HG03108 (cell line): Measurements from ENCODE around the gene BAZ1A.
"Not testable (repeated sequence)": the region's sequence is repeated elsewhere in the genome, so short reads cannot be mapped to it uniquely, and the experiment has no call there.

Experiments used
- ATAC-seq: cut with Tn5 transposase; IDR thresholded peaks from one replicate; pipeline ENCODE4 v1.9.1; 2021; ENCODE audit warnings: moderate library complexity; ENCODE audit not compliant: unreplicated experiment

BAZ1A gene

GRCh38 chr14:34792598-34792997 lies 82.6 kb downstream of the BAZ1A start:
- ATAC-seq: no peak

DNA sequence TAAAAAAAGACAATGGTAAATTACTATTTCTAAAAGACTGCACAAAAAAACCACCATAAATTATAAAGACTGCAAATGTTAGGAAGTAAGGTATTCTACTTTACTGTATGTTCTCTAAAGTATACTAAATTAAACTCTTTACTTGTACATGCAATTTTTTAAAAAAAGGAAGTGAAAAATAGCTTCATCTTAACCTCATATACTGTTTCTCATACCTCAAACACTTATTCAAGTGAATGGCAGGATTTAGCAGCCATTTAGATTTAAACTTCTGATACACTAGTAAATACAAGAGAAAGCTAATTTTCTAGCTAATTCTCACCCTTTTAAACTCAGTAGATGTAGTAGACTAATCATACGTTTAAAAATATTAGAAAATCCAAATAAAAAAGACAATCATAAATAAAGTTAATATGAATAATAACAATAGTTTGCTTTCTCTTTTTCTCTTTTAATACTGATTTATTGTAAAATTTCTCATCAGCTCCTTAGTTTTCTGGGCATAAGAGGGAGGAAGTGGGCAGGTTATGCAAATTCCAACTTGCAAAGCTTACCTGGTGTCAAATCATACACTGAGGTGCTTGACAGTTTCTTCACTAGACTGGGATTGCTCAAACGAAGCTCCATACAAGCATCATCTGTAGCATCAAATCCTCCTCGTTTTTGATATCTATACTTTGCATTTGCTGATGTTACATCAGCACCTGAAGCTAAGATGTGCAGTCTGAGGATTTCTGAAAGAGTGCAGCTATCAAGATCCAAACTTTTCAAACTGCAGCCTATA lies 89.7 kb downstream of the BAZ1A start:
- no peak for ATAC-seq

GRCh38 chr14:34782031-34782430 lies 93.1 kb downstream of the BAZ1A start:
- no peak for ATAC-seq

- ATAC-seq: no peak
Measured at GRCh38 chr14:34781242-34781641, 93.9 kb downstream of the BAZ1A start.

DNA sequence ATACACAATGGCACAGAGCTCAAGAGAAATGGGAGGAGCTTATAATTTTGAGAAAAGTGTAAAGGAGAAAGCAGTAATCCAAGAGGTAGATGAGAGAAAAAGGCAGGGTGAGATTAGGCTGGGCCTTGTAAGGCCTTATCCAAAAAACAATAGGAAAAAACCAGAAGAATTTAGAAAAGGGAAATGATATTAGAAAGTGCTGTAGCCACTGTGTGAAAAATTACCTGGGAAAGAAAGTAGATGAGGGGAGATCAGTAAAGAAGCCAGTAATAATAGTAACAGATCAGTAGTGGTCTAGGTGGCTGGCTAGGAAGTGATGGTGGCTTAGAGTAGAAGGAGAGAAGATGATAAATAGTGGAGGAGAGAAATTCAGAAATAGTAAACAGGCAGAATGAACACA lies 94.5 kb downstream of the BAZ1A start:
- ATAC-seq: no peak

- no peak for ATAC-seq
Measured at GRCh38 chr14:34778744-34779143, 96.4 kb downstream of the BAZ1A start.

- ATAC-seq: no peak
Measured at GRCh38 chr14:34776611-34777010, 98.5 kb downstream of the BAZ1A start.

DNA sequence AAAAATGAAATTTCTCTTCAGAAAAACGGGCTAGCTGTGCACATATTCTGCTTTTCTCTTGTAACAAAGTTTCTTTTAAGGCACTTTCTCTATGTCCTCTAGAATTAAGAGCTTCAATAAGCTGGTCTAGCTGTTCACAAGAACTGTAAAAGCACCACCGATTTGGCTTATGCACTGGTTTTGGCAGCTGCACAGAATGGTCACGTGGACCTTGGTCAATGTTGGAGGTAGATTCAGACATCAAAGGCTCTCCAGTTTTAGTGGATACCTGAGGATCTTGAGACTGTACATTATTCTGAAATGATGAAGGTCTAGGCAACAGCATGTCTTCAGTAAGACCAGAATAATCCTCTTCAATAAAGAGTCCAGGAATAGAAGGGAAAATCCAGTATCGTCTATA lies 99.2 kb downstream of the BAZ1A start:
- no peak for ATAC-seq

- no peak for ATAC-seq
Measured at GRCh38 chr14:34775342-34775741, 99.8 kb downstream of the BAZ1A start.

DNA sequence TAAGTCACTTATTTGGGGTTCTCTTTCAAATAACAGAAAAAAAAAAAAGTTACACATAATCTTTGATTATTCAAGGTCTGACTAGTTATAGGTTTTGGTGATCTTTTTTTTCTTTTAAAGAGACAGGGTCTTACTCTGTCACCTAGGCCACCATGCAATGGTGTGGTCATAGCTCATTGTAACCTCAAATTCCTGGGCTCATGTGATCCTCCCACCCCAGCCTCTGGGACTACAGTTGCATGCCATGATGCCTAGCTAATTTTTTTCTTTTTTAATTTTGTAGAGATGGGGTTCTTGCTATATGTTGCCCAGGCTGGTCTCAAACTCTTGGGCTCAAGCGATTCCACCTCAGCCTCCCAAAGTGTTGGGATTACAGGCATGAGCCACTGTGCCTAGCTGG lies 104.3 kb downstream of the BAZ1A start:
- ATAC-seq: no peak

DNA sequence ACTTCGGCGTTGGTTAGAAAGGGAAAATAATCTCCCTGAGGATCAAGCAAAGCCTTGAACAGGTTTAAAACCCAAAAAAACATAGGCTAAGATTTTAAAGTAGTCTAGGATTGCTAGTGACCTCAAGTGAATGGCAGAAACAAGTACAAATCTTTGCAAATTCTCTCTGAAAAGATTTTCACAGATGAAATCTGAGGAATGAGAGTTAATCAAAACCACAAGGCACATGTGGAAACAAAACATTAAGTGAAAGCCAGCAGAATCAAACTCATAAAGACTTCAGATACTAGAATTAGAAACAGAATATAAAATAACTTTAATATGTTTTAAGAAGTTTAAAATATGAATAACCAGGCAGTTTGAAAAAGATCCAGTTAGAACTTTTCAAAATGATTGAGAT lies 108.6 kb downstream of the BAZ1A start:
- no peak for ATAC-seq

DNA sequence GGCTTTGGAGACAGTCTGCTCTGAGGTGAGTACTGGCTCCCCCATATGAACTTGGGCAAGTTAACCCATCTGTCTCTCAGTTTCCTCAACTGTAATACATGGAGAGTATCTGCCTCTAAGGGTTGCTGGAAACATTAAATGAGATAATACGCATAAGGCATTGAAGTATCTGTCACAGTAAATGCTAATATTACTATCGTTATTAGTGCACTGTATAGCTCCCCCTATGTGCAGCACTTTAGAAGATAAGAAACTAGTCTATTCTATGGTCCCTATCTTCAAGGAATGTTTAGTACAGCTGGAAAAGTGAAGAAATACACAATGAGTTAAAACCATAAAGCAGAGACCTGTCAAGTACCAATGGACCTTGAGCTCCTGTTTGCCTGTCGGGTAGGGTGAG lies 109.1 kb downstream of the BAZ1A start:
- no peak for ATAC-seq

GRCh38 chr14:34755215-34755614 lies 119.9 kb downstream of the BAZ1A start:
- ATAC-seq: no peak

- ATAC-seq: no peak
Measured at GRCh38 chr14:34754687-34755086, 120.5 kb downstream of the BAZ1A start.

GRCh38 chr14:34750670-34751069 lies 124.5 kb downstream of the BAZ1A start:
- ATAC-seq: no peak

DNA sequence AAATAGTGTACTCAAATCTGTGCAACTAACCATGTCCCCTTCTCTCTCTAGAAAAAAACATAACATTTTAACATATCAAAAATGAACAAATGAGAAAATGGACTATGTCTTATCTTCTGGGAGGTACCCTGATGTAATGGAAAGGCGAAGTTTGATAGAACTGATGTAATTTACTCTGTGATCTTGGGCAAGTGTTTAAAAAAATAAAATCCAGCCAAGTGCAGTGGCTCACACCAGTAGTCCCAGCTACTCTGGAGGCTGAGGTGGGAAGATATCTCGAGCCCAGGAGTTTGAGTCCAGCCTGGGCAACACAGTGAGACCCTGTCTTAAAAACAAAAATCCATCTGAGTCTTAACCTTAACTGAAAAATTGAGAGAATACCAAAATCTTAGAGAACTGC lies 124.9 kb downstream of the BAZ1A start:
- ATAC-seq: no peak

GRCh38 chr14:34749408-34749807 lies 125.8 kb downstream of the BAZ1A start:
- no peak for ATAC-seq

GRCh38 chr14:34742270-34743115 lies 132.7 kb downstream of the BAZ1A start:
- no peak for ATAC-seq

- ATAC-seq: no peak
Measured at GRCh38 chr14:34741840-34742239, 133.3 kb downstream of the BAZ1A start.

DNA sequence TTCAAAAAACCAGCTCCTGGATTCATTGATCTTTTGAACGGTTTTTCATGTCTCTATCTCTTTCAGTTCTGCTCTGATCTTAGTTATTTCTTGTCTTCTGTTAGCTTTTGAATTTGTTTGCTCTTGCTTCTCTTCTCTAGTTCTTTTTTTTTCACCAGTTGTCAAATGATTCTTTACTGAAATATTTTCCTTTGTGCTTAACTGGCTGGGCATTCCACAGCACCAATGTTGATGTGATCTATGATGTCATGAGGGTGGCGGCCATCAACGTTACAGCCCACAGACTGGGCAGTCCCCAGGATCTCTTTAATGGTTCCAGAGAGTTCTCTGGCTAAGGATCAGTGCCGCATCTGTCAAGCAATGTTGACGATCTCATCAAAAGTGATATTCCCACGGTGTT lies 135.0 kb downstream of the BAZ1A start:
- ATAC-seq: not testable (repeated sequence)

GRCh38 chr14:34737079-34737478 lies 138.1 kb downstream of the BAZ1A start:
- not testable (repeated sequence) for ATAC-seq

DNA sequence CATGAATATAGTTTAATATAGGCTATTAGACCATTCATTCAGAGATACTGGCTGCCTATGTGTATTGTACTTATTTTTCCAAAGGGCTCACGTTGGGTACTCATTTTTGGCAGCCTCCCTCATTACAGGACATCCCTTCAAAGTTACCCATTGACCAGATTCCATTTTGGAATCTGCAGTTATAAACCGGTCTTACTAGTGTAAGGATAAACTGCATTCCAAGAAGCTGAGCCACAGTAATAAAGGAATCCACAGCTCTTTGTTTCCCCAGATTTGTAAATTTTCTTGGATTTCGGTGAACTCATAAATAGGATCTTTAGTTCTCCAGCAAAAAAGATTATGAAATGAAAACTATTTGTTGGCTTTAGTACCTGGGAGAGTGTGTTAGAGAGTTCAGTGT lies 141.9 kb downstream of the BAZ1A start:
- no peak for ATAC-seq
